H9 (cell line): ENCODE data around the gene SPDL1. TPM values are rescaled to one million over a fixed set of nuclear protein-coding genes. Genes with fewer than 3 reads are reported as not detected.

Source experiments
- DNase-seq: peaks from one replicate; pipeline ENCODE4 v3.0.0-alpha.2; 2017
- H2AFZ ChIP-seq: one replicate; pipeline ENCODE4 v1.6.1; 2013; ENCODE audit warnings: mild to moderate bottlenecking, low read length, control low read depth, moderate library complexity
- H2AK5ac ChIP-seq: 2 replicates; pipeline ENCODE4 v1.6.1; 2013; ENCODE audit warnings: low read length, control low read depth, mixed read lengths; ENCODE audit not compliant: insufficient read length
- H2BK120ac ChIP-seq: one replicate; pipeline ENCODE4 v1.6.1; 2013; ENCODE audit warnings: low read depth, mild to moderate bottlenecking, low read length, control low read depth, inconsistent platforms; ENCODE audit not compliant: poor library complexity, severe bottlenecking
- H2BK12ac ChIP-seq: 2 replicates; pipeline ENCODE4 v1.6.1; 2013; ENCODE audit warnings: low read length, control low read depth, mixed read lengths, low read depth; ENCODE audit not compliant: insufficient read length
- H2BK15ac ChIP-seq: 2 replicates; pipeline ENCODE4 v1.6.1; 2013; ENCODE audit warnings: low read depth, low read length, control low read depth
- H2BK20ac ChIP-seq: one replicate; pipeline ENCODE4 v1.6.1; 2013; ENCODE audit warnings: low read depth, mild to moderate bottlenecking, low read length, control low read depth, inconsistent platforms; ENCODE audit not compliant: poor library complexity, severe bottlenecking
- H2BK5ac ChIP-seq: 2 replicates; pipeline ENCODE4 v1.6.1; 2013; ENCODE audit warnings: low read length, control low read depth, mixed read lengths; ENCODE audit not compliant: insufficient read length
- H3K14ac ChIP-seq: 2 replicates; pipeline ENCODE4 v1.6.1; 2013; ENCODE audit warnings: low read length, control low read depth; ENCODE audit not compliant: insufficient read depth
- H3K18ac ChIP-seq: 2 replicates; pipeline ENCODE4 v1.6.1; 2013; ENCODE audit warnings: low read depth, mild to moderate bottlenecking, mixed read lengths, low read length, control low read depth; ENCODE audit not compliant: insufficient read length
- H3K23ac ChIP-seq: 2 replicates; pipeline ENCODE4 v1.6.1; 2013; ENCODE audit warnings: low read length, control low read depth, mixed read lengths, low read depth; ENCODE audit not compliant: insufficient read length
- H3K23me2 ChIP-seq: 2 replicates; pipeline ENCODE4 v1.6.1; 2013; ENCODE audit warnings: low read depth, mild to moderate bottlenecking, mixed read lengths, low read length, control low read depth; ENCODE audit not compliant: insufficient read length, poor library complexity, severe bottlenecking
- H3K27ac ChIP-seq: 2 replicates; pipeline ENCODE4 v1.5.1; 2013; ENCODE audit warnings: low read length, control low read depth, mixed read lengths, low read depth; ENCODE audit not compliant: insufficient read length
- H3K27me3 ChIP-seq: 2 replicates; pipeline ENCODE4 v1.6.1; 2013; ENCODE audit warnings: low read length, control low read depth, inconsistent platforms; ENCODE audit not compliant: insufficient read depth
- H3K4ac ChIP-seq: 2 replicates; pipeline ENCODE4 v1.6.1; 2013; ENCODE audit warnings: low read depth, mild to moderate bottlenecking, control low read depth, inconsistent platforms, low read length, moderate library complexity
- H3K4me1 ChIP-seq: 2 replicates; pipeline ENCODE4 v1.6.1; 2013; ENCODE audit warnings: low read length, control low read depth, inconsistent platforms; ENCODE audit not compliant: insufficient read depth
- H3K4me2 ChIP-seq: 2 replicates; pipeline ENCODE4 v1.6.1; 2013; ENCODE audit warnings: low read length, control low read depth, mixed read lengths; ENCODE audit not compliant: insufficient read length, insufficient read depth
- H3K56ac ChIP-seq: 2 replicates; pipeline ENCODE4 v1.6.1; 2013; ENCODE audit warnings: low read depth, mild to moderate bottlenecking, mixed read lengths, low read length, control low read depth; ENCODE audit not compliant: insufficient read length
- H3K79me1 ChIP-seq: 2 replicates; pipeline ENCODE4 v1.6.1; 2013; ENCODE audit warnings: low read depth, mild to moderate bottlenecking, moderate library complexity, low read length, control low read depth, inconsistent platforms; ENCODE audit not compliant: insufficient read depth, poor library complexity, severe bottlenecking
- H3K79me2 ChIP-seq: 2 replicates; pipeline ENCODE4 v1.6.1; 2013; ENCODE audit warnings: low read length, control low read depth, inconsistent platforms; ENCODE audit not compliant: insufficient read depth
- H3K9ac ChIP-seq: 2 replicates; pipeline ENCODE4 v1.6.1; 2013; ENCODE audit warnings: low read length, control low read depth, mixed read lengths; ENCODE audit not compliant: insufficient read length; ENCODE audit errors: extremely low read depth
- H3K9me3 ChIP-seq: one replicate; pipeline ENCODE4 v1.6.1; 2013; ENCODE audit warnings: low read depth, low read length, inconsistent platforms; ENCODE audit not compliant: control insufficient read depth
- H3T11ph ChIP-seq: one replicate; pipeline ENCODE4 v1.6.1; 2013; ENCODE audit warnings: mild to moderate bottlenecking, low read length, control low read depth, inconsistent platforms
- H4K20me1 ChIP-seq: one replicate; pipeline ENCODE4 v1.6.1; 2013; ENCODE audit not compliant: control insufficient read depth, insufficient read length, insufficient read depth
- H4K5ac ChIP-seq: 2 replicates; pipeline ENCODE4 v1.6.1; 2013; ENCODE audit warnings: low read depth, mild to moderate bottlenecking, mixed read lengths, low read length, control low read depth; ENCODE audit not compliant: insufficient read length
- H4K8ac ChIP-seq: replicated peaks from 2 replicates; pipeline ENCODE4 v1.6.1; 2013; ENCODE audit warnings: low read length, control low read depth, mixed read lengths, low read depth; ENCODE audit not compliant: insufficient read length
- H4K91ac ChIP-seq: 2 replicates; pipeline ENCODE4 v1.6.1; 2013; ENCODE audit warnings: low read depth, mild to moderate bottlenecking, moderate library complexity, mixed read lengths, low read length, control low read depth; ENCODE audit not compliant: insufficient read length
- H3K27ac Mint-ChIP-seq, 3 experiments: 2 replicates in 2 of 3; 3 replicates in 1 of 3; pipeline ENCODE4 v1.8.0; 2020 to 2021; ENCODE audit warnings: mixed read lengths in 3 of 3, mild to moderate bottlenecking in 1 of 3, moderate library complexity in 1 of 3
- H3K27me3 Mint-ChIP-seq: 2 replicates; pipeline ENCODE4 v1.8.0; 2021; ENCODE audit warnings: low read depth, mild to moderate bottlenecking, moderate library complexity, mixed read lengths
- H3K36me3 Mint-ChIP-seq, 3 experiments: 2 replicates in 2 of 3; 3 replicates in 1 of 3; pipeline ENCODE4 v1.8.0; 2020 to 2021; ENCODE audit warnings: low read depth in 3 of 3, mixed read lengths in 3 of 3; ENCODE audit not compliant: insufficient read depth in 1 of 3
- H3K4me1 Mint-ChIP-seq, 2 experiments: 2 replicates each; pipeline ENCODE4 v1.8.0; 2020; ENCODE audit warnings: mixed read lengths in 2 of 2
- H3K4me3 Mint-ChIP-seq, 2 experiments: 2 replicates in 1 of 2; 3 replicates in 1 of 2; pipeline ENCODE4 v1.8.0; 2020 to 2021; ENCODE audit warnings: mild to moderate bottlenecking in 2 of 2, mixed read lengths in 2 of 2, moderate library complexity in 1 of 2
- H3K9me3 Mint-ChIP-seq, 2 experiments: 2 replicates in 1 of 2; 3 replicates in 1 of 2; pipeline ENCODE4 v1.8.0; 2020; ENCODE audit warnings: mild to moderate bottlenecking in 2 of 2, mixed read lengths in 2 of 2, moderate library complexity in 1 of 2
- CTCF ChIP-seq: fragments of 200-600 bp; sonication (generic); conservative IDR thresholded peaks from 3 replicates; pipeline ENCODE4 v1.8.0; 2021; ENCODE audit warnings: antibody characterized with exemption, mild to moderate bottlenecking
- WGBS: extraction: QIAGEN DNeasy Blood & Tissue Kit; methylation state at CpG from one replicate; pipeline ENCODE4 v1.1.7; 2013; ENCODE audit warnings: missing lambda C conversion rate, low lambda C conversion rate, mixed read lengths; ENCODE audit not compliant: insufficient read length; ENCODE audit errors: extremely low coverage; 5-methylcytosine and 5-hydroxymethylcytosine counted together
- total RNA-seq: library from RNA; stranded (reverse); gene quantifications from 2 replicates; pipeline ENCODE4 v1.2.1, GENCODE V29; 2021

Gene SPDL1
- total RNA-seq, 1 experiment from 2014 or later = 49.4 TPM

DNA sequence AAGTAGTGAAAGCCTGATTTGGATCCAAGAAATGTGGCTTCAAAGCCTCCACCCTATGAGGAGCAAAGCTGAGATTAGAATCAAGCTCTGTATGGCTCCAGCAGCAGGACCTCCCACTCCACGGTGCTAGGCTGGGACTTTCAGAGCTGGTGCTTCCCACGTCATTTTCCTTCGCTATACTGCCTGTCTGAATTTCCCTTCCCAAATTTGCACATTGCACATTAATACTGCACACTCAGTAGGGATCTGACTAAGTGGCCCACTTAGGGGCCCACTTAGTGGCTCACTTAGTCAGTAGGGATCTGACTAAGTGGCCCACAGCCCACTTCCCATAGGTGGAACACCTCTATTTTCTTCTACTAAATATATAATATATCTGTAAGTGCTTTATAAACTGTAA lies 14.1 kb upstream of the SPDL1 start:
- Histone ChIP-seq H4K5ac (no peak overlapping the region), H3K14ac (no peak overlapping the region), H3K23me2 (no peaks in the 10 kb centered on the region), H2BK20ac (no peak overlapping the region), H3T11ph (no peak overlapping the region), H2BK5ac (no peak overlapping the region), H3K4me1 (0 out of 2 replicates have a peak, but pooled peaks cover 2% of the 10 kb centered on the region), H3K79me1 (no peaks in the 10 kb centered on the region), H3K18ac (no peak overlapping the region), H2BK120ac (no peak overlapping the region), H3K27ac (no peak overlapping the region), H3K27me3 (no peaks in the 10 kb centered on the region), H2AK5ac (no peak overlapping the region), H3K4me2 (no peak overlapping the region), H3K9ac (no peak overlapping the region), H3K56ac (no peak overlapping the region), H4K8ac (no peak overlapping the region), H3K23ac (no peak overlapping the region), H4K20me1 (no peaks in the 10 kb centered on the region), H2BK15ac (no peak overlapping the region), H4K91ac (no peak overlapping the region), H2AFZ (no peak overlapping the region), H3K4ac (no peak overlapping the region), H3K79me2 (no peaks in the 10 kb centered on the region), H3K9me3 (no peaks in the 10 kb centered on the region), H2BK12ac (no peak overlapping the region)
- H3K9me3 Mint-ChIP-seq = no peaks in the 10 kb centered on the region
- peaks cover 2% of the 10 kb centered on the region in 2 experiments; a peak in 3 of 4 replicates for H3K4me1 Mint-ChIP-seq
- no peak for DNase-seq
- no peaks in the 10 kb centered on the region for H3K36me3 Mint-ChIP-seq
- no peak overlapping the region for H3K4me3 Mint-ChIP-seq
- TF ChIP-seq CTCF = no peak
- H3K27ac Mint-ChIP-seq = no peak overlapping the region
- H3K27me3 Mint-ChIP-seq = peaks cover 33% of the 10 kb centered on the region
- WGBS = no CpG with 5 or more reads among the region's 3 CpGs
